GM19467 (cell line): ENCODE results near the gene OR7A10.
"Not testable (repeated sequence)": the region's sequence is repeated elsewhere in the genome, so short reads cannot be mapped to it uniquely, and the experiment has no call there.

Experiments
- ATAC-seq: cut with Tn5 transposase; IDR thresholded peaks from one replicate; pipeline ENCODE4 v1.9.1; 2021; ENCODE audit warnings: mild to moderate bottlenecking, moderate library complexity; ENCODE audit not compliant: unreplicated experiment

Gene OR7A10

DNA sequence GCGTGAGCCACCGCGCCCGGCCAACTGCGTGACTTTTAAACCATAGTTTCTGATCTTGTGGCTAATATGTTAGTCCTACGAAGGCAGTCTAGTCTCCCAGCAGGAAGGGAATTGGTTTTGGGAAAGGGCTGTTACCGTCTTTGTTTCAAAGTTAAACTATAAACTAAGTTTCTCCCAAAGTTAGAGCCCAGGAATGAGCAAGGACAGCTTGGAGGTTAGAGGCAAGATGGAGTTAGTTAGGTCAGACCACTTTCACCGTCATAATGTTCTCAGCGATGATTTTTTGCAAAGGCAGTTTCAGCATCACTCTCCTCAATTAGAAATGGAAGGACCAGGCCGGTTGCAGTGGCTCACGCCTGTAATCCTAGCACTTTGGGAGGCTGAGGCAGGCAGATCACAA is 52.7 kb downstream of the OR7A10 start:
- ATAC-seq: no peak

DNA sequence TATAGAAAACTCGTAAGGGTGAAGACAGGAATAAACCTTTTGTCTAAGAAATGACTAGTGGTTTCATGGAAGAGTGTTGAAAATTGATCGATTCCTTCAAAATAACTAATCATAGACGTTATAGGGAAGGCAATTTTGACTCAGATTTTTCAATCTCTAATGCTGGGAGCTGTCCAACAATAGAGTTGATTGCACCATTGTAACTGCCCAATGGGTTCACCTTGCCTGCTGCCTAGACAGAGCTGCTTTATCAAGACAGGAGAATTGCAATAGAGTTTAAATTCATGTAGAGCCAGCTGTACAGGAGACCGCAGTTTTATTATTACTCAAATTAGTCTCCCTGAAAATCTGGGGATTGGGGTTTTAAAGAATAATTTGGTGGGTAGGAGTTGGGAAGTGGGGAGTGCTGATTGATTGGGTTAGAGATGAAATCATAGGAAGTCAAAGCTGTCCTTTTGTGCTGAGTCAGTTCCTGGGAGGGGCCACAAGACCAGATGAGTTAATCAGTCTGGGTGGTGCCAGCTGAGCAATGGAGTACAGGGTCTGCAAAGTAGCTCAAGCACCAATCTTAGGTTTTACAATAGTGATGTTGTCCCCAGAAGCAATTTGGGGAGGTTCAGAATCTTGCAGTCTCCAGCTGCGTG is 53.5 kb downstream of the OR7A10 start:
- ATAC-seq: no peak

DNA sequence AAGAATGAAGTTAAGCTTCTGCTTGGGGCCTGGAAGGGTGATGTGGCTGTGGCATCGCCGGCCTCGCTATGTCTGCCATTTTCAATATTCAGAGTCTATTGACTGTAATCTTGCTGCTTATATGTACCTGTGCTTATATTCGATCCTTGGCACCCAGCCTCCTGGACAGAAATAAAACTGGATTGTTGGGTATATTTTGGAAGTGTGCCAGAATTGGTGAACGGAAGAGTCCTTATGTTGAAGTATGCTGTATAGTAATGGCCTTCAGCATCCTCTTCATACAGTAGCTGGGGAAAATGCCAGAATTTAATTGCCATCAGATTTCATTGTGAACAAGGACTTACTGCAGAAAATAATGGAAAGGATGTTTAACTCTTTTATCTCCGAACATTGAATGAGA is 56.5 kb downstream of the OR7A10 start:
- not testable (repeated sequence) for ATAC-seq
